Body of pancreas (tissue), 4 donors: ENCODE data around the gene KDM1B.
"Not testable (repeated sequence)": the region's sequence is repeated elsewhere in the genome, so short reads cannot be mapped to it uniquely, and the experiment has no call there.

Experiments
- POLR2A ChIP-seq, 3 donors: fragments of 450-650 bp; IDR thresholded peaks; one replicate each; pipeline ENCODE4 v1.6.1; 2016; ENCODE audit warnings: antibody characterized with exemption in 3 of 3, mild to moderate bottlenecking in 2 of 3
- TF ChIP-seq, protein P1 (sequence below), 7 experiments: fragments of 450-650 bp in 4 of 7; fragments of 200-600 bp in 3 of 7; sonication (generic) in 3 of 7; IDR thresholded peaks; one replicate each; pipeline ENCODE4 v1.5.1; 2016 to 2019; ENCODE audit warnings: antibody characterized with exemption in 7 of 7

DNA sequence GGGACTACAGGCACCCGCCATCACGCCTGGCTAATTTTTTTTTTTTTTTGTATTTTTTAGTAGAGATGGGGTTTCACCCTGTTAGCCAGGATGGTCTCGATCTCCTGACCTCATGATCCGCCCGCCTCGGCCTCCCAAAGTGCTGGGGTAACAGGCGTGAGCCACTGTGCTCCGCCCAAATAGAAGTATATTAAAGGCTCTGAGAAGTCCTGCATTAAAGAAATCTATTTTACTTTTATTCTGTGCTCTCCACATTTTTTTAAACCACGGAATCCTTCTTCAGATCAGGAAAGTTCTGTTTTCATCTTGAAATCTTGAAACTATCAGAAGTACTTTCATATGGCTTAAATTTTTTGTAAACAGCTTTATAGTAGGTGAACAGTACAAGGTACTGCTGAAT is 53.6 kb downstream of the KDM1B start:
- not testable (repeated sequence) for TF ChIP-seq POLR2A (IDR thresholded peaks at IDR 0.05)
- TF ChIP-seq, protein P1, sequence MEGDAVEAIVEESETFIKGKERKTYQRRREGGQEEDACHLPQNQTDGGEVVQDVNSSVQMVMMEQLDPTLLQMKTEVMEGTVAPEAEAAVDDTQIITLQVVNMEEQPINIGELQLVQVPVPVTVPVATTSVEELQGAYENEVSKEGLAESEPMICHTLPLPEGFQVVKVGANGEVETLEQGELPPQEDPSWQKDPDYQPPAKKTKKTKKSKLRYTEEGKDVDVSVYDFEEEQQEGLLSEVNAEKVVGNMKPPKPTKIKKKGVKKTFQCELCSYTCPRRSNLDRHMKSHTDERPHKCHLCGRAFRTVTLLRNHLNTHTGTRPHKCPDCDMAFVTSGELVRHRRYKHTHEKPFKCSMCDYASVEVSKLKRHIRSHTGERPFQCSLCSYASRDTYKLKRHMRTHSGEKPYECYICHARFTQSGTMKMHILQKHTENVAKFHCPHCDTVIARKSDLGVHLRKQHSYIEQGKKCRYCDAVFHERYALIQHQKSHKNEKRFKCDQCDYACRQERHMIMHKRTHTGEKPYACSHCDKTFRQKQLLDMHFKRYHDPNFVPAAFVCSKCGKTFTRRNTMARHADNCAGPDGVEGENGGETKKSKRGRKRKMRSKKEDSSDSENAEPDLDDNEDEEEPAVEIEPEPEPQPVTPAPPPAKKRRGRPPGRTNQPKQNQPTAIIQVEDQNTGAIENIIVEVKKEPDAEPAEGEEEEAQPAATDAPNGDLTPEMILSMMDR (IDR thresholded peaks at IDR 0.05): not testable (repeated sequence)
